ENCODE results near the gene GLI1. TPM values are rescaled to one million over a fixed set of nuclear protein-coding genes. Genes with fewer than 3 reads are reported as not detected.
"Not testable (repeated sequence)": the region's sequence is repeated elsewhere in the genome, so short reads cannot be mapped to it uniquely, and the experiment has no call there.

The GLI1 gene
- total RNA-seq = 0.72 TPM

GRCh38 chr12:57459750-57460467, at the start of gene GLI1:
GLI1 (plus strand) TSS chr12:57459785; CDS start chr12:57463692, 3,907 bp downstream.
- ATAC-seq = no peak

- no peak for ATAC-seq
Observed at GRCh38 chr12:57410534-57410933, 49.1 kb upstream of the GLI1 start.

GRCh38 chr12:57414160-57414559, 45.4 kb upstream of the GLI1 start:
- not testable (repeated sequence) for ATAC-seq

- no peak for ATAC-seq
Observed at GRCh38 chr12:57415088-57415487, 44.5 kb upstream of the GLI1 start.

GRCh38 chr12:57416039-57416996, 43.3 kb upstream of the GLI1 start:
- no peak for ATAC-seq

GRCh38 chr12:57418255-57418654, 41.3 kb upstream of the GLI1 start:
- no peak for ATAC-seq

- ATAC-seq = no peak
Observed at GRCh38 chr12:57419495-57419894, 40.1 kb upstream of the GLI1 start.

- ATAC-seq = no peak
Observed at GRCh38 chr12:57420482-57420881, 39.1 kb upstream of the GLI1 start.

- ATAC-seq = not testable (repeated sequence)
Observed at GRCh38 chr12:57426948-57427347, 32.6 kb upstream of the GLI1 start.

- ATAC-seq = no peak
Observed at GRCh38 chr12:57428965-57429364, 30.6 kb upstream of the GLI1 start.

- ATAC-seq = no peak
Observed at GRCh38 chr12:57429473-57430111, 30.0 kb upstream of the GLI1 start.

- peak; percentile 65 for ATAC-seq
Observed at GRCh38 chr12:57430112-57430930, 29.3 kb upstream of the GLI1 start.

GRCh38 chr12:57430931-57431566, 28.5 kb upstream of the GLI1 start, which contains the start of gene R3HDM2:
R3HDM2 (minus strand) TSS chr12:57431043; CDS start chr12:57310428, 120,615 bp downstream.
- ATAC-seq = peak; percentile 99

- no peak for ATAC-seq
Observed at GRCh38 chr12:57431654-57432188, 27.9 kb upstream of the GLI1 start.

- ATAC-seq = no peak
Observed at GRCh38 chr12:57433370-57433769, 26.2 kb upstream of the GLI1 start.

GRCh38 chr12:57434517-57435223, 24.9 kb upstream of the GLI1 start, which contains the start of gene INHBC:
INHBC (plus strand) TSS chr12:57434784; CDS start chr12:57434887, 103 bp downstream.
- ATAC-seq = no peak

GRCh38 chr12:57435293-57435692, 24.3 kb upstream of the GLI1 start:
- no peak for ATAC-seq

GRCh38 chr12:57438400-57438799, 21.2 kb upstream of the GLI1 start:
- ATAC-seq = no peak

- ATAC-seq = no peak
Observed at GRCh38 chr12:57439762-57440266, 19.8 kb upstream of the GLI1 start.

- not testable (repeated sequence) for ATAC-seq
Observed at GRCh38 chr12:57441393-57441792, 18.2 kb upstream of the GLI1 start.
